Measurements from ENCODE around the gene DZANK1.

Gene DZANK1

DNA sequence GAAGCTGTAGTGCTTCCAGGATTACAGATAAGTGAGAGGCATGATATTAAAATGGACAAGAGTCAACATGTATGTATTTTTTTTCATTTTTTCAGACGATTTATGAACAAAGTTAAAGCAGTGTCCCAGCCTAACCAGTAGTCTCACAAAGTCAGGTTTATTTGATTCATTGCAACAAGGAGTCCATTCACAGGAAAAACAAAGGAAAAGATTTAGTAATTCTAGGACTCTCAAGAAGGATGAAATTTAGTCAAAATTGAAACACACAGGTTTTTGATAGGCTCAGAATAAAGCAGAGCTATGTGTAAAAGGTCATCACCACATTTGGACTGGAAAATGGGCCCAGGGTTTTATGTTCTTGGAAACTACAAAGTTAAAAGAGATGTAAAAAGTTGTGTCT lies 94.5 kb downstream of the DZANK1 start:
- TF ChIP-seq TAF1 (IDR thresholded peaks at IDR 0.05; ENCODE audit: borderline replicate concordance, insufficient read depth, low read length): no peak
- TF ChIP-seq SIN3A (IDR thresholded peaks at IDR 0.05; ENCODE audit: borderline replicate concordance, insufficient read depth, low read length): no peak
- TF ChIP-seq FOXP2 (optimal IDR thresholded peaks at IDR 0.05; ENCODE audit: borderline replicate concordance, extremely low read depth, extremely low read length, insufficient read depth): no peak
- TF ChIP-seq, protein P1, sequence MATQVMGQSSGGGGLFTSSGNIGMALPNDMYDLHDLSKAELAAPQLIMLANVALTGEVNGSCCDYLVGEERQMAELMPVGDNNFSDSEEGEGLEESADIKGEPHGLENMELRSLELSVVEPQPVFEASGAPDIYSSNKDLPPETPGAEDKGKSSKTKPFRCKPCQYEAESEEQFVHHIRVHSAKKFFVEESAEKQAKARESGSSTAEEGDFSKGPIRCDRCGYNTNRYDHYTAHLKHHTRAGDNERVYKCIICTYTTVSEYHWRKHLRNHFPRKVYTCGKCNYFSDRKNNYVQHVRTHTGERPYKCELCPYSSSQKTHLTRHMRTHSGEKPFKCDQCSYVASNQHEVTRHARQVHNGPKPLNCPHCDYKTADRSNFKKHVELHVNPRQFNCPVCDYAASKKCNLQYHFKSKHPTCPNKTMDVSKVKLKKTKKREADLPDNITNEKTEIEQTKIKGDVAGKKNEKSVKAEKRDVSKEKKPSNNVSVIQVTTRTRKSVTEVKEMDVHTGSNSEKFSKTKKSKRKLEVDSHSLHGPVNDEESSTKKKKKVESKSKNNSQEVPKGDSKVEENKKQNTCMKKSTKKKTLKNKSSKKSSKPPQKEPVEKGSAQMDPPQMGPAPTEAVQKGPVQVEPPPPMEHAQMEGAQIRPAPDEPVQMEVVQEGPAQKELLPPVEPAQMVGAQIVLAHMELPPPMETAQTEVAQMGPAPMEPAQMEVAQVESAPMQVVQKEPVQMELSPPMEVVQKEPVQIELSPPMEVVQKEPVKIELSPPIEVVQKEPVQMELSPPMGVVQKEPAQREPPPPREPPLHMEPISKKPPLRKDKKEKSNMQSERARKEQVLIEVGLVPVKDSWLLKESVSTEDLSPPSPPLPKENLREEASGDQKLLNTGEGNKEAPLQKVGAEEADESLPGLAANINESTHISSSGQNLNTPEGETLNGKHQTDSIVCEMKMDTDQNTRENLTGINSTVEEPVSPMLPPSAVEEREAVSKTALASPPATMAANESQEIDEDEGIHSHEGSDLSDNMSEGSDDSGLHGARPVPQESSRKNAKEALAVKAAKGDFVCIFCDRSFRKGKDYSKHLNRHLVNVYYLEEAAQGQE (IDR thresholded peaks at IDR 0.05; ENCODE audit: insufficient read depth in 1 of 2, low read depth in 2 of 2, low read length in 2 of 2): no peak
- no peak for TF ChIP-seq POLR2AphosphoS5 (IDR thresholded peaks at IDR 0.05; ENCODE audit: low read depth, low read length)

DNA sequence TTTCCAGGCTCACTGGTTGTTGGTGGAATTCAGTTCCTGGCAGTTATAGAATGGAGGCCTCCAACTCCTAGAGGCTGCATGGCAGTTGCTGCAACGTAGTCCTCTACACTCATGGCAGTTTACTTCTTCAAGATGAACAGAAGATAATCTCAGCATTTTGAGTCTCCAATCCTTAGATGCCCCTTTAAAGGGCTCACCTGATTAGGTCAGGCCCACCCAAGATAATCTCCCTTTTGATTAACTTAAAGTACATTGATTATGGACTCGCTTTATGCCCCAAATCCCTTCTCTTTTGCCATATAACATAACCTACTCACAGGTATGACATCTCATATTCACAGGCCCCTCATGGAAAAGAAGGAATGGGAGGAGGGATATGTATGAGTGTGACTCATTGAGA lies 102.1 kb downstream of the DZANK1 start:
- TF ChIP-seq SIN3A (IDR thresholded peaks at IDR 0.05; ENCODE audit: borderline replicate concordance, insufficient read depth, low read length): no peak
- TF ChIP-seq FOXP2 (optimal IDR thresholded peaks at IDR 0.05; ENCODE audit: borderline replicate concordance, extremely low read depth, extremely low read length, insufficient read depth): no peak
- TF ChIP-seq, protein P1 (IDR thresholded peaks at IDR 0.05; ENCODE audit: insufficient read depth in 1 of 2, low read depth in 2 of 2, low read length in 2 of 2): no peak
- no peak for TF ChIP-seq POLR2AphosphoS5 (IDR thresholded peaks at IDR 0.05; ENCODE audit: low read depth, low read length)
- TF ChIP-seq TAF1 (IDR thresholded peaks at IDR 0.05; ENCODE audit: borderline replicate concordance, insufficient read depth, low read length): no peak

DNA sequence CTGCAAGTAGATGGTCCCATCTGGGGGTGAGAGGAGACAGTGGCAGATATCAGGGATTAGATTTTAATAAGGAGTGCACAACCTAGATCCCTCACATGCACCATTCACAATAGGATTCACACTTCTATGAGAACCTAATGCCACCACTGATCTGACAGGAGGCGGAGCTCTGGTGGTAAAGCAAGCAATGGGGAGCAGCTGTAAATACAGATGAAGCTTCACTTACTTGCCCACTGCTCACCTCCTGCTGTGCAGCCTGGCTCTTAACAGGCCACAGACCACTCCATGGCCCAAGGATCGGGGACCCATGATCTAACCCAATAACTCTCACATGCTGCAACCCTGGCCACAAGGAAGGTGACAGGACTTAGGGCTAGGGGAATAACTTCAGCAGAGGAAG lies 103.1 kb downstream of the DZANK1 start:
- TF ChIP-seq, protein P1 (IDR thresholded peaks at IDR 0.05; ENCODE audit: insufficient read depth in 1 of 2, low read depth in 2 of 2, low read length in 2 of 2): no peak
- no peak for TF ChIP-seq TAF1 (IDR thresholded peaks at IDR 0.05; ENCODE audit: borderline replicate concordance, insufficient read depth, low read length)

DNA sequence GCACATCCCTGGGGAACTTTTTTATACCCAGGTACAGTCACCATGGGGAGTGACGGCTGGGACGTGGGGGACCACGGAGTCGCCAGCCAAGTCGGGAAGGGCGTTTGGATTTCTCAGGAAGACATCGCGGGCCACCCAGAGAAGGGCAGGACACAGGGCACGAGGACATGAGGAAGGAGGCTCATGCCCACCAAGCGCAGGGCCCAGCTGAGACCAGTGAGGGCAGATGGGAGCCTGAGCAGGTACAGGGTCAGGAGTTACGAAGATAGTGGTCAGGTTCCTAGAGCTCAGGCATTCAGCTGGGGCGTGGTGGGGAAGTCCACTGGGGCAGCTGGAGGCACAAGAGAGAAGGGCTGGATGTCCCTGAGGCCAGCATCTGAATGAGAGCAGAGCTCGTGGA lies 103.9 kb downstream of the DZANK1 start:
- TF ChIP-seq TAF1 (IDR thresholded peaks at IDR 0.05; ENCODE audit: borderline replicate concordance, insufficient read depth, low read length): no peak
- TF ChIP-seq SIN3A (IDR thresholded peaks at IDR 0.05; ENCODE audit: borderline replicate concordance, insufficient read depth, low read length): no peak
- no peak for TF ChIP-seq POLR2AphosphoS5 (IDR thresholded peaks at IDR 0.05; ENCODE audit: low read depth, low read length)
- no peak for TF ChIP-seq FOXP2 (optimal IDR thresholded peaks at IDR 0.05; ENCODE audit: borderline replicate concordance, extremely low read depth, extremely low read length, insufficient read depth)
- TF ChIP-seq, protein P1 (IDR thresholded peaks at IDR 0.05; ENCODE audit: insufficient read depth in 1 of 2, low read depth in 2 of 2, low read length in 2 of 2): no peak

DNA sequence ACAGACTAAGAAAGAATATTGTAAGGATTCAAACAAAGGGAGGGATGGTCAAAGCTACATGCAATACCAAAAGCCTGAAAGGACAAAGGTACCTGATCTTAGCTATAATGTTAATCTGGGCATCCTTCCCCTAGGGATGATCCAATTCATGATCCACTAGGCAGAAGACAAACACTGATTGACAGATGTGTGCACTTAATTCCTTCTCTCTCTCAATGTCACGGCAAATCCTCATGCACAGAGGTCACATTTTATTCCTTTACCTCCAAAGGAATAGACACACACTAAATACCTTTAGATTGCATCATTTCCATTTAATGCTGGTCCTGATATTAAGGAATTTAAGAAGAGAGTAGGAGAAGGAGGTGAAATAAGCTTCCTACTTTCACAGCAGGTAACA lies 105.2 kb downstream of the DZANK1 start:
- no peak for TF ChIP-seq POLR2AphosphoS5 (IDR thresholded peaks at IDR 0.05; ENCODE audit: low read depth, low read length)
- TF ChIP-seq, protein P1 (IDR thresholded peaks at IDR 0.05; ENCODE audit: insufficient read depth in 1 of 2, low read depth in 2 of 2, low read length in 2 of 2): no peak
- no peak for TF ChIP-seq SIN3A (IDR thresholded peaks at IDR 0.05; ENCODE audit: borderline replicate concordance, insufficient read depth, low read length)
- no peak for TF ChIP-seq FOXP2 (optimal IDR thresholded peaks at IDR 0.05; ENCODE audit: borderline replicate concordance, extremely low read depth, extremely low read length, insufficient read depth)
- TF ChIP-seq TAF1 (IDR thresholded peaks at IDR 0.05; ENCODE audit: borderline replicate concordance, insufficient read depth, low read length): no peak
